Fibroblast of villous mesenchyme (primary cell): ENCODE results near the gene ANKRD27. TPM values are rescaled to one million over a fixed set of nuclear protein-coding genes. Genes with fewer than 3 reads are reported as not detected.

Experiments
- DNase-seq: peaks from one replicate; pipeline ENCODE4 v3.0.0-alpha.2; 2010; ENCODE audit warnings: low read depth
- H3K4me3 ChIP-seq: 2 replicates; pipeline ENCODE4 v1.5.1; 2011; ENCODE audit warnings: low read depth, mild to moderate bottlenecking, low read length
- total RNA-seq: library from RNA; depleted of rRNA; stranded (reverse); fragments of >200 nt; gene quantifications from 2 replicates; pipeline ENCODE4 v1.2.3, GENCODE V29; 2012
- TF ChIP-seq, protein P1 (sequence below): IDR thresholded peaks from 2 replicates; pipeline ENCODE4 v1.5.1; 2012; ENCODE audit warnings: low read depth, mild to moderate bottlenecking, low read length; ENCODE audit not compliant: insufficient read depth

The ANKRD27 gene
- total RNA-seq, 1 donor, result 37.1 TPM

DNA sequence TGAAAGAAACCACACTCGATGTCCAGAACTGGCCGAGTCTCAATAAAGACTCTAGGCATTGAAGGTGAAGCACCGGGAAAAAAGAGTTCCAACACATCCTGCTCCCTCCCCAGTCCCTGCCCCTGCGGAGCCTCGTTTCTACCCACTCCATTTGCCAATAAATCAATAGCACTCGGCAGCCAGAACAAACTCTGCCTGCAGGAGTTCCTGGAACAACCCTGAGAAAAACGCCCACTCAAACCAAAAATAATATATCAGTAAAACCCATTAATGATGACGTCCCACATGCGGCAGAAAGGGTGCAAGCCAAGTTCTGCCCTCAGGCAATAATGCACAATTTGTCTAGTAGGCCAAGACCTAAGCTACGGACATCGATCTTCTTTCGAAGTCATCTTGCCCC, 53.0 kb downstream of the ANKRD27 start:
- TF ChIP-seq, protein P1, sequence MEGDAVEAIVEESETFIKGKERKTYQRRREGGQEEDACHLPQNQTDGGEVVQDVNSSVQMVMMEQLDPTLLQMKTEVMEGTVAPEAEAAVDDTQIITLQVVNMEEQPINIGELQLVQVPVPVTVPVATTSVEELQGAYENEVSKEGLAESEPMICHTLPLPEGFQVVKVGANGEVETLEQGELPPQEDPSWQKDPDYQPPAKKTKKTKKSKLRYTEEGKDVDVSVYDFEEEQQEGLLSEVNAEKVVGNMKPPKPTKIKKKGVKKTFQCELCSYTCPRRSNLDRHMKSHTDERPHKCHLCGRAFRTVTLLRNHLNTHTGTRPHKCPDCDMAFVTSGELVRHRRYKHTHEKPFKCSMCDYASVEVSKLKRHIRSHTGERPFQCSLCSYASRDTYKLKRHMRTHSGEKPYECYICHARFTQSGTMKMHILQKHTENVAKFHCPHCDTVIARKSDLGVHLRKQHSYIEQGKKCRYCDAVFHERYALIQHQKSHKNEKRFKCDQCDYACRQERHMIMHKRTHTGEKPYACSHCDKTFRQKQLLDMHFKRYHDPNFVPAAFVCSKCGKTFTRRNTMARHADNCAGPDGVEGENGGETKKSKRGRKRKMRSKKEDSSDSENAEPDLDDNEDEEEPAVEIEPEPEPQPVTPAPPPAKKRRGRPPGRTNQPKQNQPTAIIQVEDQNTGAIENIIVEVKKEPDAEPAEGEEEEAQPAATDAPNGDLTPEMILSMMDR, result no peak
- no peak overlapping the region for H3K4me3 ChIP-seq
- no peak for DNase-seq

DNA sequence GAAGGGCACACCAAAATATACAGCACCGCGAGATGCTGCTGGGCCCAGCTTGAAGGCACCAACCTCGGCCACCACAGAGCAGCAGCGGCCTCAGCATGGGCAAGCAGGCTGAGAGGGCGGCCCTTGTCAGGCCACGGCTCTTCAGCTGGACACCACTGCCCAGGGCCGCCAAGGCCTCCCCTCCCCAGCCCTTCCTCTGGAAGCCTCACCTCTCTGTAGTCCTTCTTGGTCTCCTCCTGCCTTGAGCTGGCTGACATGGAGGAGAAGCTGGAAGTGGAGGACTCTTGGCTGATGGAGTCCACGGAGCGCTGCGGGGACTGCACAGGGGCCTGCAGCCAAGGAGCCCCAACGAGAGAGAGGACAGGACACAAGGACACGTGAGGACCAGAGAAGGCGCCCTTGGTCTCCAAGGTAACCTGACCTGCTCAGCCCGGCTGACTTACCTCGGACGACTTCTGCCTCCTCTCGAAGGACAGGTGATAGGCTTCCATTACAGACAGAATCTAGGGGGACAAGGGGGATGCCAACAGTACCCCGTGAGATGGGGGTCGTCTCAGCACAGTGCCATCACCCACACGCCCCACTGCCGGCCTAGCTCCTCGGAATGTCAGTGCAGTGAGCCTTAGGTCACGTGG, 55.8 kb downstream of the ANKRD27 start:
- no peak overlapping the region for H3K4me3 ChIP-seq
- TF ChIP-seq, protein P1, result no peak
- DNase-seq, result no peak

DNA sequence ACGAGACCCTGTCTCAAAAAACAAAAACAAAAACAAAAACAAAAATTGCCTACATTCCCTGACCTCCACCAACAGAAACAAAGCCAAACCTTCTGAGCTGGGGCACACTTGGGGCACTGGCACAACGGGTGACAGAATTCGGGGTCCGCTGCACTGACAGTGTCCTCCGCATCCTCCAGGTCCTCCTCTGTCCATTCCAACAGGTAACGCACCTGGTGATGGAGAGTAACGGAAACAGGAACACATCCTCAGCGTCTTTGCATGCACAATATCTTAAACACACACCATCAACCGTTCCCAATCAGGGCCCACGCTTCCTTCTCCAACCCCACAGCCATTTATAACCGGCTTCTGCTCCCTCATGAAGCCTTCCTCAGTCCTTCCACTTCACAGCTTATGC, 59.4 kb downstream of the ANKRD27 start:
- no peak for DNase-seq
- TF ChIP-seq, protein P1, result no peak
- H3K4me3 ChIP-seq, result no peak overlapping the region

DNA sequence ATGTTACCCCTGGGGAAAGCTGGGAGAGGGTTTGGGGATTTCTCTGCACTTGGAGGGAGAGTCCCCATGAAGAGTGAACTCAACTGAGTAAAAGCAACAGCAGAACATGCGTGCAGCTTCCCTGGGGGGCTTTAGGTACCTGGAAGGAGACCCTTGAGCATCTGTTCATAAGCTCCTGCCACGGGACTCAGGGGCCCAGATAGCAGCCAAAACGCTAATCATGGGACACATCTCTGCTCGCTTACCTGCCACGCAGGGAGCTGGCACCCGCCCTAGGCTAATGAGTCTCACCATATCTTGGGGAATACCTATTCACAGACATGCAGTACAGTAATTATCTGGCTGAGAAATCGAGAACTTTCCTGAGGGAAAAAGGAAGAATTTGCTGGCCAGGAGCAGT, 60.1 kb downstream of the ANKRD27 start:
- no peak overlapping the region for H3K4me3 ChIP-seq
- DNase-seq, result no peak
- TF ChIP-seq, protein P1, result no peak

DNA sequence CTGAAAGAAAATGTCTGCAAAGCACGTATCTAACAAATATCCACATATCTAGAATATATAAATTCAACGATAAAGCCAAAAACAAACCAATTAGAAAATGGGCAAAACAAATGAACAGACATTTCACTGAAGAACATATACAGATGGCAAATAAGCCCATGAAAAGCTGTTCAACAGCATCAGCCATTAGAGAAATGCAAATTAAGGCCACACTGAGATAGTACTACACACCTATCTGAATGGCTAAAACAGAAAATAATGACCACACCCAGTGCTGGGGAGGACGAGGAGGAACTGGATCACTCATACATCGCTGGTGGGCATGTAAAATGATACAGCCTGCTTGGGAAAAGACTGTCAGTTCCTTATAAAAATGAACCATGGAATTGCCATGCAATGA, 62.0 kb downstream of the ANKRD27 start:
- TF ChIP-seq, protein P1, result no peak
- DNase-seq, result no peak
- H3K4me3 ChIP-seq, result no peak overlapping the region

DNA sequence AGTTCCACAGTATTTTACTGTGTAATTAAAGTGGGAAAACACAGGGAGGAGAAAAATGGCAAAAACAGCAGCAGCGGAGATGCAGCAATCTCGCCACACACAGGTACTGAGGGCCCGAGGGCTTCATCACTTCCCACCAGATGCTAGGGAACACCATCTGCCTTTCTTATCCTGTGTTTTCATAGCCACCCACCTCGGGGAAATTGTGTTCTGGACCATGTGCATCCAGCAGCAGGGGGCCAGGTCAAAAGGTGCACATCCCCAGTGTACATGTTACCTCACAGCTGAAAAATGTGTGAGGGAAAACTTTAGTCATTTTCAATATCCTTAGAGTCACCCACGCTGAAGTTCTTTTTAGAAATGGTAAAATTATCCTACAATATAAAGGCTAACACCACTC, 63.8 kb downstream of the ANKRD27 start:
- no peak overlapping the region for H3K4me3 ChIP-seq
- no peak for DNase-seq
- TF ChIP-seq, protein P1, result no peak

DNA sequence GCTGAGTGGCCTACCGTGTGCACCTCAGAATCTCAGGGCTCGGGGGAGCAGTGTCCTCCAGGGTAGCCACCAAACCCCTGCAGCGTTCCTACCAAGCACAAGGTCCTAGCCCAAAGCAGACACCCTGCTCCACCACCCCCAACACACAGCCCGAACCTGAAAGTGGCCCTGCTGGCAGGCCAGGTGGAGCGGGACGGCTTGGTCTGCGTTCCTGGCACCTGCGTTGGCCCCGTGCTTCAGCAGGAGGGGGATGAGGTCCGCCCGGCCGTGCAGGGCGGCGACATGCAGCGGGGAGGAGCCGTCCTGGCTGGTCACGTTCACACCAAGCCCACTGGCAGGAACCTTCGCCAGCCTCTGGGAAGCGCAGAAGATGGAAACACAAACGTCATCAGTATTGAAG, 67.5 kb downstream of the ANKRD27 start:
- no peak for DNase-seq
- no peak overlapping the region for H3K4me3 ChIP-seq
- TF ChIP-seq, protein P1, result no peak
